ENCODE results near the gene ALDH1L2. TPM values are rescaled to one million over a fixed set of nuclear protein-coding genes. Genes with fewer than 3 reads are reported as not detected.
"Not testable (repeated sequence)": the region's sequence is repeated elsewhere in the genome, so short reads cannot be mapped to it uniquely, and the experiment has no call there.

Gene ALDH1L2
- 1 to 10 TPM; 1.2 to 3.1 TPM for total RNA-seq
- long read RNA-seq, partial matches to known transcripts: 0 of 1 reads
- long read RNA-seq, other reads (novel, unspliced or antisense): 1 of 1 reads

- ATAC-seq: peak; percentile 97
- intact Hi-C loops (cut with DNase I, micrococcal nuclease): no loop called here
- DNase-seq: peak; percentile 80 to 87
Measured at GRCh38 chr12:105084251-105085250, at the start of gene ALDH1L2. ALDH1L2 (minus strand) TSS chr12:105084458; CDS start chr12:105084436, 22 bp downstream.

GRCh38 chr12:105120551-105120950 lies 36.3 kb upstream of the ALDH1L2 start:
- DNase-seq (no peak), ATAC-seq (no peak)
- intact Hi-C loops (cut with DNase I, micrococcal nuclease): no loop called here

GRCh38 chr12:105116969-105117368 lies 32.7 kb upstream of the ALDH1L2 start:
- ATAC-seq: no peak
- DNase-seq: no peak
- intact Hi-C loops (cut with DNase I, micrococcal nuclease): no loop called here

- no peak for ATAC-seq
- DNase-seq: no peak
- intact Hi-C loops (cut with DNase I, micrococcal nuclease): no loop called here
Measured at GRCh38 chr12:105113094-105113493, 28.8 kb upstream of the ALDH1L2 start.

GRCh38 chr12:105110851-105111250 lies 26.6 kb upstream of the ALDH1L2 start:
- DNase-seq (no peak), ATAC-seq (no peak)
- intact Hi-C loops (cut with DNase I, micrococcal nuclease): no loop called here

- intact Hi-C loops (cut with DNase I, micrococcal nuclease): no loop called here
- ATAC-seq (no peak), DNase-seq (peak in 1 of 2 donors; percentile 15)
Measured at GRCh38 chr12:105109465-105110212, 25.4 kb upstream of the ALDH1L2 start.

- intact Hi-C loops (cut with DNase I, micrococcal nuclease): no loop called here
- DNase-seq (peak; percentile 95 to 97), ATAC-seq (peak; percentile 98)
Measured at GRCh38 chr12:105107494-105108371, 23.5 kb upstream of the ALDH1L2 start, which contains the start of gene WASHC4. WASHC4 (plus strand) TSS chr12:105107731; CDS start chr12:105107801, 70 bp downstream.

GRCh38 chr12:105107171-105107493 lies 22.9 kb upstream of the ALDH1L2 start:
- intact Hi-C loops (cut with DNase I, micrococcal nuclease): no loop called here
- peak in 1 of 2 donors; percentile 42 for DNase-seq

GRCh38 chr12:105106621-105107020 lies 22.4 kb upstream of the ALDH1L2 start:
- DNase-seq: no peak
- no peak for ATAC-seq
- intact Hi-C loops (cut with DNase I, micrococcal nuclease): no loop called here

More at GRCh38 chr12:105107171-105107493, 22.9 kb upstream of the ALDH1L2 start:
- ATAC-seq: peak; percentile 40

GRCh38 chr12:105104762-105105161 lies 20.5 kb upstream of the ALDH1L2 start:
- no peak for DNase-seq
- intact Hi-C loops (cut with DNase I, micrococcal nuclease): no loop called here
- ATAC-seq: no peak

GRCh38 chr12:105102673-105103072 lies 18.4 kb upstream of the ALDH1L2 start:
- DNase-seq: no peak
- no peak for ATAC-seq
- intact Hi-C loops (cut with DNase I, micrococcal nuclease): no loop called here

- intact Hi-C loops (cut with DNase I, micrococcal nuclease): no loop called here
- ATAC-seq: no peak
- no peak for DNase-seq
Measured at GRCh38 chr12:105100998-105101397, 16.7 kb upstream of the ALDH1L2 start.

GRCh38 chr12:105100207-105100985 lies 16.1 kb upstream of the ALDH1L2 start:
- intact Hi-C loops (cut with DNase I, micrococcal nuclease): no loop called here
- no peak for ATAC-seq

GRCh38 chr12:105099356-105099755 lies 15.1 kb upstream of the ALDH1L2 start:
- no peak for ATAC-seq
- DNase-seq: no peak
- intact Hi-C loops (cut with DNase I, micrococcal nuclease): no loop called here

More at GRCh38 chr12:105100207-105100985, 16.1 kb upstream of the ALDH1L2 start:
- no peak for DNase-seq

- ATAC-seq; intact Hi-C loops (cut with DNase I, micrococcal nuclease); DNase-seq: not testable (repeated sequence)
Measured at GRCh38 chr12:105095338-105095737, 11.1 kb upstream of the ALDH1L2 start.

GRCh38 chr12:105092336-105092735 lies 8.1 kb upstream of the ALDH1L2 start:
- ATAC-seq (peak; percentile 93), DNase-seq (peak; percentile 39 to 47)
- intact Hi-C loops (cut with DNase I, micrococcal nuclease): no loop called here

GRCh38 chr12:105091476-105092206 lies 7.4 kb upstream of the ALDH1L2 start:
- DNase-seq (no peak), ATAC-seq (no peak)
- intact Hi-C loops (cut with DNase I, micrococcal nuclease): no loop called here

All from left colon (tissue), 2 donors.